Measurements from ENCODE around the gene ABCA8. TPM values are rescaled to one million over a fixed set of nuclear protein-coding genes. Genes with fewer than 3 reads are reported as not detected.
"Not testable (repeated sequence)": the region's sequence is repeated elsewhere in the genome, so short reads cannot be mapped to it uniquely, and the experiment has no call there.

Gene ABCA8
- total RNA-seq, 1 experiment from 2014 or later = not detected

- DNase-seq (ENCODE audit: low read depth) = no peak
- in situ Hi-C loops (cut with HindIII; ENCODE audit: low pct_unique_long_range_greater_than_20kb, low sequenced_read_pairs) = no loop called here
Observed at GRCh38 chr17:68944435-68945035, 10.7 kb downstream of the ABCA8 start.

GRCh38 chr17:68943812-68944182, 11.4 kb downstream of the ABCA8 start:
- in situ Hi-C loops (cut with HindIII; ENCODE audit: low pct_unique_long_range_greater_than_20kb, low sequenced_read_pairs); DNase-seq (ENCODE audit: low read depth): not testable (repeated sequence)

DNA sequence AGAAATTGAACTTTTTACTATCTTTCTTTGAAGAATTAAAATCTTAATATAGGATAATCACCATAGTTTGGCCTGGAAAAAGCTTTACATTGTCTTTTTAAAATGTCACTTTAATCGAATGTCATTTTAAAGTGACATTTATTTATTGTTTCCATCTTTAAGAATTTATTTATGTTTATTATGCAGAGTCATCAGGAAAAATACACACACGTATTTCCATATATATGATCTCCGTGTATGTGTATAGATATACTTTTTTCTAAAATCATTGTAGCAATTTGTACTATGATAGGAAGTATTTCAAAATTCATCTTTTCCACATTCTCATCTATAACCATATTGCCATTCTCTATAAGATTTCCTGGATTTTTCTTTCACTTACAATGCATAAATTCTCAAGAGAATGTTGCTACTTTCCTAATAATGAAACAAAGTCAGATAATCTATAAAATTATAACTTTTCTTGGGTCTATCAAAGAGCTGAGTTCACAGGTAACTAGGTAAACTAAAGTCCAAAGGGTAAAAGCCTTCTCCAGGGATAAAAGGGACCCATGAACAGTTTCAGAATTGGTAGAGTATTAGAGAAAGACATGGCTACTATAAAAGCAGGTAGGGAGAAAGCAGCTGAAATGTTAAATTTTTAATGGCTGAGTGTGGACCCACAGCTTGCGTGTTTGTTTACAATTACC, 11.9 kb downstream of the ABCA8 start:
- in situ Hi-C loops (cut with HindIII; ENCODE audit: low pct_unique_long_range_greater_than_20kb, low sequenced_read_pairs) = no loop called here
- DNase-seq (ENCODE audit: low read depth) = no peak

GRCh38 chr17:68942389-68942788, 12.8 kb downstream of the ABCA8 start:
- in situ Hi-C loops (cut with HindIII; ENCODE audit: low pct_unique_long_range_greater_than_20kb, low sequenced_read_pairs) = no loop called here
- DNase-seq (ENCODE audit: low read depth) = no peak

DNA sequence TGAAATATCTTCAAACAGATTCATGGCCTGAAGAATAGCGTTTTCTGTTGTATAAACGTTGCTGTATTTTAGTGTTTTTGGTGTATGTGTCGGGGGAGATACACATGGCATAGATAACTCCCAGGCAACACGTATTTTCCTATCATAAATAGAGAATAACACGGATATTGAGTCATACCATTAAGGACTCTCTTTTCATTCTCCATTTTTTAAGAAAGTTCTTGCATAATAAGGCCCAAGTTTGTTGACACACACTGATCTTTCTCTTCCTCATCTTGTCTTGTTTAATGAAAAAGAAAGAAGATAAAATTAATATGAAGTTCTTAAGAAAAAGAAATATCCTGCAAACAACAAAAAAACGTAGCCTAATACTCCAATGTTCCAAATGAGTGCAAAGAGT, 13.4 kb downstream of the ABCA8 start:
- in situ Hi-C loops (cut with HindIII; ENCODE audit: low pct_unique_long_range_greater_than_20kb, low sequenced_read_pairs) = no loop called here
- no peak for DNase-seq (ENCODE audit: low read depth)

- in situ Hi-C loops (cut with HindIII; ENCODE audit: low pct_unique_long_range_greater_than_20kb, low sequenced_read_pairs) = no loop called here
Observed at GRCh38 chr17:68939195-68939594, 16.0 kb downstream of the ABCA8 start.

DNA sequence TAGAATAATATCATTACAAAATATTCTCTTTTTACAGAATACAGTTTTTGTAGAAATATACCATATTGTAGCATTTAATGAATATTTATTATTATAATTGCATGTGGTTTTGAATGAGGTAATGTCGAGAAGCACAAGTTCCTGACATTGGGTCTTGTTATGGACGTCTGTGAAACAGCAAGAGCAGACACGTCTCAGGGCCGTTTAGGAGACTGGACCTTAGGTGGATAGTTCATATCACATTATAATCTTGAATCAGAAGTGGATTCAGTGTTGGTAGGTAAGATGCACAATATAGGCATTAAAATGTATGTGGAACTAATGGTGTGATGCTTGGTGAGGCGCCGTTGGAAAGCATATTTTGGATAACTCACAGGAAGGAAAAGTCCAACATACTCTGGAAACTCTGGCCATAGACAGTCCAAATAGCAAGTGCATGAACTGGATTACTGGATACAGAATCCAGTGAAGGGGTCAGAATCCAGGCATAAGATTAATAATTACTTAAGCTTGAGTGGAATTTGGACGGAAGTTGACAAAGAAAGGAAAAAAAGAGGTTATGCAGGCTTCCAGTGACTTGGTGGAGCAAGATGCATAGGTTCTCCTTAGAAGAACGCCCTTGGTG, 17.2 kb downstream of the ABCA8 start:
- DNase-seq (ENCODE audit: low read depth) = no peak
- in situ Hi-C loops (cut with HindIII; ENCODE audit: low pct_unique_long_range_greater_than_20kb, low sequenced_read_pairs) = no loop called here

More at GRCh38 chr17:68939195-68939594, 16.0 kb downstream of the ABCA8 start:
- no peak for DNase-seq (ENCODE audit: low read depth)

DNA sequence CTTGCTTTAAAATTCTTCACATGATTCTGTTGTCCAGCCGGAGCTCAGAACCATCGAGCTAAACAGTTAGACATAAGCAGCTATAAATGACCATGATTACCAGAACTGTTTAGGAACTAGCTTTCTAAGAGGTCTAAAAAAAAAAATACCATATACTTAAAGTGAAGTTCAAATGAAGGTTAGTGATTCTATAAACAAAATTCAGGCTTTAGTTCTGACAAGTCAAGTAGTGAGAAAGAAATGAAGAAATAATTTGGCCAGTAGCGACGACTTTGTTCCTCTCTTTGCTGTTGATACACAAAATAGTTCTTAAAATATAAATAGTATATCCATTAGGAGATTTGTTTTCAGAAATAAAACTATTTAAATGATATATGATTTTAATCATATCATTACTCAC, 27.7 kb downstream of the ABCA8 start:
- DNase-seq (ENCODE audit: low read depth) = no peak
- in situ Hi-C loops (cut with HindIII; ENCODE audit: low pct_unique_long_range_greater_than_20kb, low sequenced_read_pairs) = no loop called here

- in situ Hi-C loops (cut with HindIII; ENCODE audit: low pct_unique_long_range_greater_than_20kb, low sequenced_read_pairs) = no loop called here
- no peak for DNase-seq (ENCODE audit: low read depth)
Observed at GRCh38 chr17:68924793-68925720, 30.1 kb downstream of the ABCA8 start.

DNA sequence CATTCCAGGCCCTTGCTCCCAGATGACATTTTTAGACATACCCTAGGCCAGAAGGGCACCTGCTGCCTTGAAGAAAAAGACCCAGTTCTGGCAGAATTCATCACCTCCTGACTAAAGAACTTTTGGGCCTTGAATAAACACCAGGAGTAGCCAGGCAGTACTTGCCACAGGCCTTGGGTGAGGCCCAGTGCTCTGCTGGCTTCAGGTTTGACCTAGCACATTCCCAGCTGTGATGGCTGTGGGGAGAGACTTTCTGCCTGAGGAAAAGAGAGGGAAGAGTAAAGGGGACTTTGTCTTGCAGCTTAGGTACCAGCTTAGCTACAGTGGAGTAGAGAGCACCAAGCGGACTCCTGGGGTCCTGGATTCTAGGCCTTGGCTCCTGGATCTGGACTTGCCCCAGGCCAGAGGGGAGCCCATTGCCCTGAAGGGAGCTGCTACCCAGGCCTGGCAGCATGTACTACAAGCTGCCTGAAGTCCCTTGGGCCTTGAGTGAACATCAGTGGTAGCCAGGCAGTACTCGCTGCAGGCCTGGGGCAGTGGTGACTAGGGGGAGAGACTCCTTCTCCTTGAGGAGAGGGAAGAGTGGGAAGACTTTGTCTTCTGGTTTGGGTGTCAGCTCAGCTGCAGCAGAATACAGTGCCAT, 44.3 kb downstream of the ABCA8 start:
- no peak for DNase-seq (ENCODE audit: low read depth)
- in situ Hi-C loops (cut with HindIII; ENCODE audit: low pct_unique_long_range_greater_than_20kb, low sequenced_read_pairs) = no loop called here

DNA sequence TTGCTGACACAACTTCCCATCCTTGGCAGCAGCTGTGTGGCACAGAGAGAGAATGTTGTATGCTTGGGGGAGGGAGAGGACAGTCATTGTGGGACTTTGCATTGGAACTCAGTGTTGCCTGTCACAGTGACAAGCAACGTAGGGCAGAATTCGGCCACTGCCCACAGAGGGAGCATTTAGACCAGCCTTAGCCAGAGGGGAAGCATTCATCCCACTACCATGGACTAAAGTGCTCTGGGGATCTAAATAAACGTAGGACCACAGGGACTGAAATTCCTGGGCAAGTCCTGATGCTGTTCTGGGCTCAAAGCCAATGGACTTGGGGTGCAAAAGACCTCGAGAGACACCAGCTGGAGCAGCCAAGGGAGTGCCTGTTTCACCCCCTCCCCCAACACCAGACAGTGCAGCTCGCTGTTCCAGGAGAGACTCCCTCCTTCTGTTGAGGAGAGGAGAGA, 44.9 kb downstream of the ABCA8 start:
- no peak for DNase-seq (ENCODE audit: low read depth)
- in situ Hi-C loops (cut with HindIII; ENCODE audit: low pct_unique_long_range_greater_than_20kb, low sequenced_read_pairs) = no loop called here

- in situ Hi-C loops (cut with HindIII; ENCODE audit: low pct_unique_long_range_greater_than_20kb, low sequenced_read_pairs) = no loop called here
- DNase-seq (ENCODE audit: low read depth) = peak; percentile 74
Observed at GRCh38 chr17:68909066-68909465, 46.1 kb downstream of the ABCA8 start.

DNA sequence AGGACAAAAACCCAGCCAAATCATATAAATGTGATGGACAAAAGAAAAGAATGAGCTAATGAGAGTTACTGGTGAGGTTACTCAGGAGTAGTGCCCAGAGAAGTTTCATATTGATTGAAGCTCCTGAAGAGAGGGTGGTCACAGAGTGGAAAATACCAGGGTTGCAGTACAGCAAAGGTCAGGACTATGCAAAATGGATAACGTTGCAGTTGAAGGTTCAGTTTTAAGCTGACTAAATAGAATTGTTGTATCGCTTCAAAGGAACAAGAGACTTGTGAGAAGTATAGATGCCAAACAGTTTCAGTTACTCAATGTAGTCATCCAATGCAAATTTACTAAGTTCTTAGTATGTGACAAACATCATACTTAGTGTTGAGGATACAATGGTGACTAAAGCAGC, 47.1 kb downstream of the ABCA8 start:
- in situ Hi-C loops (cut with HindIII; ENCODE audit: low pct_unique_long_range_greater_than_20kb, low sequenced_read_pairs) = no loop called here
- no peak for DNase-seq (ENCODE audit: low read depth)

GRCh38 chr17:68906638-68907037, 48.6 kb downstream of the ABCA8 start:
- DNase-seq (ENCODE audit: low read depth) = no peak
- in situ Hi-C loops (cut with HindIII; ENCODE audit: low pct_unique_long_range_greater_than_20kb, low sequenced_read_pairs) = no loop called here

GRCh38 chr17:68903286-68903685, 51.9 kb downstream of the ABCA8 start:
- DNase-seq (ENCODE audit: low read depth) = no peak
- in situ Hi-C loops (cut with HindIII; ENCODE audit: low pct_unique_long_range_greater_than_20kb, low sequenced_read_pairs) = no loop called here

GRCh38 chr17:68897557-68897956, 57.6 kb downstream of the ABCA8 start:
- DNase-seq (ENCODE audit: low read depth) = no peak
- in situ Hi-C loops (cut with HindIII; ENCODE audit: low pct_unique_long_range_greater_than_20kb, low sequenced_read_pairs) = no loop called here

- in situ Hi-C loops (cut with HindIII; ENCODE audit: low pct_unique_long_range_greater_than_20kb, low sequenced_read_pairs) = no loop called here
- DNase-seq (ENCODE audit: low read depth) = no peak
Observed at GRCh38 chr17:68892658-68893057, 62.5 kb downstream of the ABCA8 start.

- DNase-seq (ENCODE audit: low read depth) = no peak
Observed at GRCh38 chr17:68892193-68892592, 63.0 kb downstream of the ABCA8 start.

More at GRCh38 chr17:68892193-68892592, 63.0 kb downstream of the ABCA8 start:
- in situ Hi-C loops (cut with HindIII; ENCODE audit: low pct_unique_long_range_greater_than_20kb, low sequenced_read_pairs) = no loop called here

Measured in Caki2 (cell line).